GM21381 (cell line): Measurements from ENCODE around the gene PCSK6.
"Not testable (repeated sequence)": the region's sequence is repeated elsewhere in the genome, so short reads cannot be mapped to it uniquely, and the experiment has no call there.

Source experiments
- ATAC-seq: cut with Tn5 transposase; IDR thresholded peaks from one replicate; pipeline ENCODE4 v1.9.1; 2021; ENCODE audit warnings: mild to moderate bottlenecking, moderate library complexity; ENCODE audit not compliant: unreplicated experiment

The PCSK6 gene

GRCh38 chr15:101434032-101434920 lies 55.2 kb downstream of the PCSK6 start:
- no peak for ATAC-seq

- no peak for ATAC-seq
Observed at GRCh38 chr15:101433396-101433795, 56.1 kb downstream of the PCSK6 start.

GRCh38 chr15:101432982-101433381 lies 56.5 kb downstream of the PCSK6 start:
- ATAC-seq, result no peak

GRCh38 chr15:101431748-101432147 lies 57.8 kb downstream of the PCSK6 start:
- ATAC-seq, result no peak

GRCh38 chr15:101431301-101431700 lies 58.2 kb downstream of the PCSK6 start:
- ATAC-seq, result no peak

GRCh38 chr15:101429646-101430045 lies 59.9 kb downstream of the PCSK6 start:
- ATAC-seq, result no peak

GRCh38 chr15:101429191-101429590 lies 60.3 kb downstream of the PCSK6 start:
- ATAC-seq, result no peak

GRCh38 chr15:101428758-101429157 lies 60.7 kb downstream of the PCSK6 start:
- ATAC-seq, result no peak

- no peak for ATAC-seq
Observed at GRCh38 chr15:101427606-101428487, 61.7 kb downstream of the PCSK6 start.

GRCh38 chr15:101426761-101427333 lies 62.7 kb downstream of the PCSK6 start:
- ATAC-seq, result no peak

GRCh38 chr15:101425787-101426365 lies 63.6 kb downstream of the PCSK6 start:
- ATAC-seq, result no peak

- no peak for ATAC-seq
Observed at GRCh38 chr15:101424984-101425383, 64.5 kb downstream of the PCSK6 start.

- no peak for ATAC-seq
Observed at GRCh38 chr15:101420232-101420631, 69.3 kb downstream of the PCSK6 start.

- ATAC-seq, result not testable (repeated sequence)
Observed at GRCh38 chr15:101416475-101416874, 73.0 kb downstream of the PCSK6 start.

GRCh38 chr15:101413239-101413638 lies 76.3 kb downstream of the PCSK6 start:
- ATAC-seq, result no peak

- ATAC-seq, result no peak
Observed at GRCh38 chr15:101411581-101411980, 77.9 kb downstream of the PCSK6 start.

GRCh38 chr15:101411085-101411484 lies 78.4 kb downstream of the PCSK6 start:
- no peak for ATAC-seq

- no peak for ATAC-seq
Observed at GRCh38 chr15:101410612-101411011, 78.9 kb downstream of the PCSK6 start.

- no peak for ATAC-seq
Observed at GRCh38 chr15:101409621-101410020, 79.9 kb downstream of the PCSK6 start.

- no peak for ATAC-seq
Observed at GRCh38 chr15:101407966-101408775, 81.3 kb downstream of the PCSK6 start.
